Smooth muscle cell (in vitro differentiated cells): ENCODE measurements around the gene LRRC28. TPM values are rescaled to one million over a fixed set of nuclear protein-coding genes. Genes with fewer than 3 reads are reported as not detected.
"Not testable (repeated sequence)": the region's sequence is repeated elsewhere in the genome, so short reads cannot be mapped to it uniquely, and the experiment has no call there.

Source experiments
- DNase-seq: peaks from one replicate; lab custom pipeline; 2025; ENCODE audit not compliant: unreplicated experiment; lab: John Stamatoyannopoulos, UW
- H2AFZ ChIP-seq: fragments of 200-600 bp; sonication (generic); 2 replicates; pipeline ENCODE4 v1.6.0; 2016; ENCODE audit warnings: antibody characterized with exemption, low read depth, mild to moderate bottlenecking
- H3F3A ChIP-seq: fragments of 200-600 bp; sonication (generic); 2 replicates; pipeline ENCODE4 v1.6.0; 2017; ENCODE audit warnings: antibody characterized with exemption, low read depth
- H3K27ac ChIP-seq: fragments of 200-600 bp; sonication (generic); 2 replicates; pipeline ENCODE4 v1.5.1; 2016; ENCODE audit warnings: low read depth, mild to moderate bottlenecking
- H3K27me3 ChIP-seq: fragments of 200-600 bp; sonication (generic); 2 replicates; pipeline ENCODE4 v1.6.1; 2016; ENCODE audit warnings: low read depth, mild to moderate bottlenecking
- H3K36me3 ChIP-seq: fragments of 200-600 bp; sonication (generic); 2 replicates; pipeline ENCODE4 v1.5.1; 2016; ENCODE audit warnings: low read depth
- H3K4me1 ChIP-seq: fragments of 200-600 bp; sonication (generic); 2 replicates; pipeline ENCODE4 v1.5.1; 2016; ENCODE audit warnings: low read depth
- H3K4me2 ChIP-seq: fragments of 200-600 bp; sonication (generic); 2 replicates; pipeline ENCODE4 v1.6.0; 2016; ENCODE audit warnings: mild to moderate bottlenecking
- H3K4me3 ChIP-seq: fragments of 200-600 bp; sonication (generic); 2 replicates; pipeline ENCODE4 v1.5.1; 2016; ENCODE audit warnings: mild to moderate bottlenecking
- H3K79me2 ChIP-seq: fragments of 200-600 bp; sonication (generic); 2 replicates; pipeline ENCODE4 v1.6.0; 2016; ENCODE audit warnings: low read depth, mild to moderate bottlenecking
- H3K9ac ChIP-seq: fragments of 200-600 bp; sonication (generic); 2 replicates; pipeline ENCODE4 v1.6.0; 2016; ENCODE audit warnings: low read depth
- H3K9me3 ChIP-seq: fragments of 200-600 bp; sonication (generic); replicated peaks from 2 replicates; pipeline ENCODE4 v1.5.1; 2016; ENCODE audit warnings: low read depth
- H4K20me1 ChIP-seq: fragments of 200-600 bp; sonication (generic); 2 replicates; pipeline ENCODE4 v1.6.0; 2016; ENCODE audit warnings: low read depth
- WGBS: methylation state at CpG from one replicate; pipeline ENCODE4 v1.1.7; 2016; ENCODE audit warnings: low lambda C conversion rate; 5-methylcytosine and 5-hydroxymethylcytosine counted together
- polyA plus RNA-seq: library from polyadenylated mRNA; unstranded; fragments of >200 nt; fragmentation: Nextera tagmentation; extraction: Ambion mirVana; gene quantifications from 2 replicates; pipeline ENCODE4 v1.2.1, GENCODE V29; 2016
- total RNA-seq: library from RNA; depleted of rRNA; stranded (reverse); fragments of >200 nt; gene quantifications from 2 replicates; pipeline ENCODE4 v1.2.3, GENCODE V29; 2014
- TF ChIP-seq, protein P1 (sequence below): fragments of 200-600 bp; sonication (generic); IDR thresholded peaks from 2 replicates; pipeline ENCODE4 v1.5.1; 2017; ENCODE audit warnings: borderline replicate concordance, mild to moderate bottlenecking, antibody characterized with exemption; ENCODE audit not compliant: insufficient read depth, poor library complexity, severe bottlenecking

LRRC28 gene
- total and polyA plus RNA-seq, 2 experiments from 2014 or later, result 26.5 to 28.8 TPM

DNA sequence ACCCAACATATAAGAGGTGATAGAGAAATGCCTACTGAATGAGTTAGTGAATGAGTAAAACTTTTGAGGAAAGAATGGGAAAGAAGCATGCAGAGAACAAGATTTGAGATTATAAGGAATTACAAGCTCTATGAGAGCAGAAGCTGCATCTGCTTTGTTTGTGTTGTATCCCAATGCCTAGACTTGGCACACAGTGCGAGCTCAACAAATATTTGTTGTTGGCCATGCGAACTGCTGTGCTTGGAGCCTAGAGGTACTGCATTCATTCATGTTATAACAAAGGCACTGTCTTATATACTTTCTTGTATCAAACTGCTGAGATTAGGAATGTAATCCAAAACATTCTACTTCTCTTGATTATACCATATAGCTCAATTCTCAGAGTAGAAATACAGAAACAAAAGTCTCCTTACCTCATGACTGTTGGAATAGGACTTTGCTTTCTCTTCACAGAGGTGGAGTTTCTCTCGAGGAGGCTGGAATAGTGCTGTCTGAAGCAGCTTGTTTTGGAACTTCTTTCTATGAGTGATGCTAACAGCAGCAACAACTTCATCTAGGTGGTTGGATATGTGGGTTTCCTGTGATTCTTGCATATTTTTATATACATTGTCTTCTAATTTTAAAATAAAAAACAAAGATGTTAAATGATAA, 23.0 kb upstream of the LRRC28 start:
- Histone ChIP-seq H3K4me3 (no peak overlapping the region), H3K4me1 (no peaks in the 10 kb centered on the region), H2AFZ (no peak overlapping the region), H4K20me1 (peaks cover 17% of the 10 kb centered on the region), H3K27ac (no peak overlapping the region), H3K36me3 (peaks cover 2% of the 10 kb centered on the region), H3K9me3 (no peaks in the 10 kb centered on the region), H3K4me2 (no peak overlapping the region), H3F3A (no peaks in the 10 kb centered on the region), H3K79me2 (peaks cover 17% of the 10 kb centered on the region), H3K27me3 (no peaks in the 10 kb centered on the region), H3K9ac (no peak overlapping the region)
- TF ChIP-seq, protein P1, sequence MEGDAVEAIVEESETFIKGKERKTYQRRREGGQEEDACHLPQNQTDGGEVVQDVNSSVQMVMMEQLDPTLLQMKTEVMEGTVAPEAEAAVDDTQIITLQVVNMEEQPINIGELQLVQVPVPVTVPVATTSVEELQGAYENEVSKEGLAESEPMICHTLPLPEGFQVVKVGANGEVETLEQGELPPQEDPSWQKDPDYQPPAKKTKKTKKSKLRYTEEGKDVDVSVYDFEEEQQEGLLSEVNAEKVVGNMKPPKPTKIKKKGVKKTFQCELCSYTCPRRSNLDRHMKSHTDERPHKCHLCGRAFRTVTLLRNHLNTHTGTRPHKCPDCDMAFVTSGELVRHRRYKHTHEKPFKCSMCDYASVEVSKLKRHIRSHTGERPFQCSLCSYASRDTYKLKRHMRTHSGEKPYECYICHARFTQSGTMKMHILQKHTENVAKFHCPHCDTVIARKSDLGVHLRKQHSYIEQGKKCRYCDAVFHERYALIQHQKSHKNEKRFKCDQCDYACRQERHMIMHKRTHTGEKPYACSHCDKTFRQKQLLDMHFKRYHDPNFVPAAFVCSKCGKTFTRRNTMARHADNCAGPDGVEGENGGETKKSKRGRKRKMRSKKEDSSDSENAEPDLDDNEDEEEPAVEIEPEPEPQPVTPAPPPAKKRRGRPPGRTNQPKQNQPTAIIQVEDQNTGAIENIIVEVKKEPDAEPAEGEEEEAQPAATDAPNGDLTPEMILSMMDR, result no peak
- DNase-seq, result no peak
- WGBS, result 98% methylated on average over 3 of the region's 3 CpGs

DNA sequence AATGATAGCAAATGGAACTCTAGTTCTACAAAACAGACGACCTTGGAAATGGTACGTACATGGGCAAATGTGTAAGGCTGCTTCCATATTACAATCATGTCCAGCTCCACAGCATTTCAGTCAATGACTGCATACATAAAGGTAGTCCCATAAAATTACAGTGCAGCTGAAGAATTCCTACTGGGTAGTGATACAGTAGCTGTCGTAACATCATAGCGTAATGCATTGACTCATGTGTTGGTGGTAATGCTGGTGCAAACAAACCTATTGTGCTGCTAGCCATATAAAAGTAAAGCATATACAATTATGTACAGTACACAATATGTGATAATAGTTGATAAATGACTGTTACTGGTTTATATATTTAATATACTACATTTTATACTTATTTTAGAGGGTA, 20.4 kb upstream of the LRRC28 start:
- no peak overlapping the region for H2AFZ ChIP-seq
- H3K79me2 ChIP-seq, result peaks cover 20% of the 10 kb centered on the region
- TF ChIP-seq, protein P1, result no peak
- DNase-seq, result no peak
- H3K9ac ChIP-seq, result no peak overlapping the region
- H3K27me3 ChIP-seq, result no peaks in the 10 kb centered on the region
- H4K20me1 ChIP-seq, result peaks cover 20% of the 10 kb centered on the region
- H3K9me3 ChIP-seq, result no peaks in the 10 kb centered on the region
- H3K4me3 ChIP-seq, result no peak overlapping the region
- no peaks in the 10 kb centered on the region for H3K4me1 ChIP-seq
- no peaks in the 10 kb centered on the region for H3F3A ChIP-seq
- no peak overlapping the region for H3K4me2 ChIP-seq
- peaks cover 2% of the 10 kb centered on the region for H3K36me3 ChIP-seq
- no peak overlapping the region for H3K27ac ChIP-seq
- 95% methylated on average over 4 of the region's 4 CpGs for WGBS

DNA sequence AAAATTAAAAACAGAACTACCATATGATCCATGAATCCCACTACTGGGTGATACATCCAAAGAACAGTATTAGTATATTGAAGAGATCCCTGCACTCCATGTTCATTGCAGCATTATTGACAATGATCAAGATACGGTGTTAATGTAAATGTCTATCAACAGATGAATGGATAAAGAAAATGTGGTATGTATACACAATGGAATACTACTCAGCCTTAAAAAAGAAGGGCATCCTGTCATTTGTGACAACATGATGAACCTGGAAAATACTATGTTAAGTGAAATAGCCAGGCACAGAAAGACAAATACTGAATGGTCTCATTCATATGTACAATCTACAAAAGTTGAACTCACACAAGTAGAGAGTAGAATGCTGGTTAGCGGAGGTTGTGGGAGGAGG, 18.5 kb upstream of the LRRC28 start:
- Histone ChIP-seq H3F3A (no peaks in the 10 kb centered on the region), H3K36me3 (peaks cover 2% of the 10 kb centered on the region), H2AFZ (no peak overlapping the region), H3K27me3 (no peaks in the 10 kb centered on the region), H3K4me2 (no peak overlapping the region), H3K9ac (no peak overlapping the region), H3K27ac (no peak overlapping the region), H3K9me3 (no peaks in the 10 kb centered on the region), H3K4me1 (no peaks in the 10 kb centered on the region), H3K4me3 (no peak overlapping the region), H4K20me1 (peaks cover 17% of the 10 kb centered on the region), H3K79me2 (peaks cover 20% of the 10 kb centered on the region)
- DNase-seq, result no peak
- WGBS, result 98% methylated on average over 2 of the region's 2 CpGs
- TF ChIP-seq, protein P1, result no peak

DNA sequence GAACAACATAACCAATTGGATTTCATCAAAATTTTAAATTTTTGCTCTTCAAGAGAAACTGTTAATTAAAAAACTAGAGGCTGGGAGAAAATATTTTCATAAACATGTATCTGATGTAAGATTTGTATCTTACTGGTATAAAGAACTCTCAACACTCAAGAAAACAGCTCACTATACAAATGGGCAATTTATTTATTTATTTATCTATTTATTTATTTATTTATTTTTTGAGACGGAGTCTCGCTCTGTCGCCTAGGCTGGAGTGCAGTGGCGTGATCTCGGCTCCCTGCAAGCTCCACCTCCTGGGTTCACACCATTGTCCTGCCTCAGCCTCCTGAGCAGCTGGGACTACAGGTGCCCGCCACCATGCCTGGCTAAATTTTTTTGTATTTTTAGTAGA, 17.1 kb upstream of the LRRC28 start:
- peaks cover 25% of the 10 kb centered on the region for H4K20me1 ChIP-seq
- not testable (repeated sequence) for H3F3A ChIP-seq, H3K9ac ChIP-seq, H3K27ac ChIP-seq, DNase-seq, H3K4me1 ChIP-seq, H3K36me3 ChIP-seq, H2AFZ ChIP-seq, H3K9me3 ChIP-seq, H3K4me2 ChIP-seq, H3K4me3 ChIP-seq, H3K27me3 ChIP-seq
- H3K79me2 ChIP-seq, result peaks cover 20% of the 10 kb centered on the region
- over 99% methylated on average over 6 of the region's 6 CpGs for WGBS
